ENCODE measurements around the gene APP.

APP gene

GRCh38 chr21:26125433-26126167 is 45.0 kb downstream of the APP start:
- no peak for DNase-seq

DNA sequence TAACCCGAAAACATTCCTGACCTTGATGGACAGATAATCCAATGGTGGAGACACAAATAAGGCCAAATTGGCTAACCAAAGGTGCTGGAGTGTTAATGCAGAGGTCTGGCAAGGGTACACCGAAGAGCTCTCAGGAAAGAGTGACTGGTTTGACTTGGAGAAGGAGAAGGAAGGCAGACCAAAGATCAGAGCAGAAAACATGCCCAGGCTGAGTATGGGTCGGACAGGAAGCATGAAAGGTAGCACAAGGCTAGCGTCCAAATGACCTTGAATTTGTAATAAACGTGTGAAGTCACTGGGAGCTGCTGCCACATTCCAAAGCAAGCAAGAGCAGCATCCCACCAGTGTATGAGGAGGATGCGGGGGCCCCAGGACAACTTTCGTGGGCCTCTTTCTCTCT is 45.7 kb downstream of the APP start:
- DNase-seq, result no peak

DNA sequence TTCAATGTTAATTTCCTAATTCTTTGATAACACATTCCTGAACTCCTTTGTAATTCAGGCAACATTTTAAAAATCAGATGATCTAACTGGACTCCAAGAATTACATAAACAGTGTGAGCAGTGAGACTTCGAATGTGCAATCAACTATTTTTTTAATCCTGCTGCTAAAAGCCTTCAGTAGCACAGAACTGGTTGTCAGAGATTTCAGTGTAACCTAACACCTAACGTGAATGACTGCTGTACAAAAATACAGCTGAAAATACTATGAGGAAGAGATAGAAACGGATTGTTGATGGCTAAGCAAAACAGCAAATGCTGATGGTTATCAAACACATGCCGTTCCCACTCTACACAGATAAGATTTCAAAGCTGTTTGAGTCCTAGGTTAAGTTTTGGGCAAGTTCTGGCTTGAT is 46.1 kb downstream of the APP start:
- no peak for DNase-seq

DNA sequence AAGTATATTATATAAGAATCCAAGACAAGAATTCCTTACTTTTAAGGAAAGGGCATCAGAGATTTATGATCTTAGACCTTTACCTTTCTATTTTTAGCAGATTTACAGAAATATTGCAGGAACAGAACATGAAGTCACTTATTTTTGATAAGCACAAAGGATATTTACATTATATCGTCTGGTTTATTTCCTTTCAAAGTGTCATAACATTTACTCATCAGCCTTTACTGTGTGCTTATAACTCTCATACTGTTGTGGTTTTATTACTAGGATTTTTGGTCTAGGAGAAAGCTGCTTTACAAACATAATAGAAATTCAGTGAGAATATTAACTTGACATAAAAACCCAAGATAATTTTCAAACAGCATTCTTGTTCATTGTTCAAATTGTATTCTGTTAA is 47.6 kb downstream of the APP start:
- DNase-seq, result no peak

- no peak for DNase-seq
Observed at GRCh38 chr21:26120828-26121227, 49.7 kb downstream of the APP start.

GRCh38 chr21:26119906-26120305 is 50.7 kb downstream of the APP start:
- DNase-seq, result no peak

DNA sequence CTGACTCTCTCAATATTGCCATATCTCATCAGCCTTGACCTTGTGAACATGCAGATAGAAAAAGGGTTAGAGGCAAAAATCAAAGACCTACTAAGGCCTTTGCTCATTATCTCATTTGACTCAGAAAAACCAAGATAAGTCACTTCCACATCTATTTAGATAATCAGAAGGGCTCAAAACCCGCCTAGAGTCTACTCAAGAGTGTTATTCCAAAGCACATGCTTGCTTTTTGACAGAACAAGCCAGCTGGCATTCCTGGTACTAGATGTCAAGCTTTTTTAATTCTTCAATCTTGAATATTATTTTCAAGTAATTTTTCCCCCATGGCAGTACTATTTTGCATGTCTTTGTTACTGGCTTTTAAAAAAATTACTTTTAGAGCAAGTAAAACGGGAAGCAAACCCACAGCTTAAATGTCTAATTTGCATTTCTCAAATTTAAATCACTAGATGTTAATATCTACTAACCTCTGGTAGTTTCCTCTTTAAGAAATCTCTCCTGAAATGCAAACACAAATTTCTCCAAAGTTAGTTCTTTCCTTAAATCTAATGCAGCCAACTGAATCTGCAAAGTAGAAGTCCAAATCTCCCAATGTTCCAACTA is 51.5 kb downstream of the APP start:
- DNase-seq, result no peak

GRCh38 chr21:26117972-26118367 is 52.6 kb downstream of the APP start:
- no peak for DNase-seq

DNA sequence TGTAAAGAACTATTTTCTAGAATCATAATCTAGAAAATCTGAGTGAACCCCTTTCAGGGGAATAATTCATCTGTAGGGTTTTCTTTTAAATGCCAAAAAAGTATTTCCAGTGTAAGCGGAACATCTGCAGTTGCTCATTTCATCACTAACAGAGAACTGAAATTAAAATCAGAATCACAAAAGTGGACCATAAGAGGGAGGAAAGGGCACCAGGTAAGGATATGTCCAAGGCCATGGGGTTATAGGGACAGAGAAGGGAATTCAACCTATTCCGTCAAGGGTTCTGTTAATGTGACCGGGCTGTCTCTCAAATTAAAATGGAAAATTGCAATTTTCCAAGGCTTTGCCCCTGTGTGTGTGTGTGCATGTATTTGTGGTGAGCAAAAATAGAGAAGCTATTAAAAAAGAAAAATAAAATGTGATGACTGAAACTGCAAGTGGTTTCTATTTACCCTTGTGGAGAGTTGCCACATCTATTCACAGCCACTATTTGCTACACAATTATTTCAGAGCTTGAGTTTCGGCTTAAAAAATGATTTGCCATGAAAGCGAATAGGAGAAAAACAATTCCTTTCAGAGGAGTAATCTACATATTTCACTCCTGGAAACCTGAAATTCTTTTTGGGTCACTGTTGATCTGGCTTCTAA is 53.1 kb downstream of the APP start:
- DNase-seq, result no peak

DNA sequence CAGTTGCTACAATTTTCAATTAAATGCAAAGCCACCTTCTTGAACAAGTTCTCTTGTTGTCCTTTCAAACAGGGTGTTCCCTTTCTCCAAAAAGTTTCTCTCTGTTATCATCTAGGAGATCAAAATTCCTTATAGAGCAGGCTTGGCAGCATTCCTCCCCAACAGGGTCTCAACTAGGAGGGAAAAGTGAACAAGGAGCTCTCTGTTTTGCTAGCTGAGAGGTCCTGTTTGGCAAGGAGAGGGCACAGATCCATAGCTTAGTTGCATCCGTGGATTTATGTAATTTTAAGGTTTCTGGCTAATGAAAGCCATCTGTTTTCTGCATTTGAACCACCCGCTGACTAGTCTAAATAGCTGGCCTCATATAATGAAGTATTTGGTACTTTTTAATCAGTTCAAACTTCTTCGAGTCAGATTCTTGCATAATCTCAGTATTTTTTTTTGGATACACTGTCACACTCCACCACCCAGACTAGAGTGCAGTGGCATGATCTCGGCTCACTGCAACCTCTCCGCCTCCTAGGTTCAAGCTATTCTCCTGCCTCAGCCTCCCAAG is 54.0 kb downstream of the APP start:
- no peak for DNase-seq

- DNase-seq, result no peak
Observed at GRCh38 chr21:26115899-26116298, 54.7 kb downstream of the APP start.

DNA sequence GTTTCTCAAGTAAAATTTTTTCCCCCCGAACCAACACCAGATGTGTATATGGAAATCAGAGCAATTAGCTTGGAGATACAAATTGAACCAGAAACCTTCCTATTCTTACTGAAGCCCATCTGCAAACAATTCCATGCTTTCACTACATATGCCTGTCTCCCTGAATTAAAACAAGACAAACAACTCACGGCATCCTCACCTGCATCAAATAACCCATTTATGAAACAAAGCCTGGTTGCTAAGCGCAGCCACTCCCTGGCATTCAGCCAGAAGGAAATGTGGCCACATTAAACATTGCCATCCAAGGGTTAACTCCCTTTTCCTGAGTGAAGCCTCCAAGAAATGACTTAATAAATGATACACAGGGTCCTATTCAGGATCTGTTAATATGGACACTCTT is 55.3 kb downstream of the APP start:
- DNase-seq, result no peak

DNA sequence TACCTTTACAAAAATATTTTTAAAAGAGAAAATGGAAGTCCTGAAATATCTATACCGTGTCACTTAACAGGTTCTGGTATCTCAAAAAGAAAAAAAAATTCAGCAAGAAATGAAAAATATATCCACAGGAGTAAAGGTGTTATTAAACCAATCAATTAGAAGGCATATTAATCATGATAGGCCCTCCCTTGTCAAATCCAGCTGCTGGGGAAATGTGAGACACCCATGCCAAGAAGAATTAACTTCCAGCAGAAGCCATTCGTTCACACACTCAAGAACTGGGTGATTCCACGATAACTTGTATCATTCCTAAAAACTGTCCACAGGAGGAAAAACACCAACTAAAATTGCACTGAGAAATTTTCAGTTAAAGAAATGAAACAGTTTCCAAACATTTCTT is 57.6 kb downstream of the APP start:
- DNase-seq, result no peak

GRCh38 chr21:26112127-26112742 is 58.3 kb downstream of the APP start:
- DNase-seq, result no peak

GRCh38 chr21:26110715-26111114 is 59.9 kb downstream of the APP start:
- no peak for DNase-seq

- DNase-seq, result no peak
Observed at GRCh38 chr21:26107429-26107828, 63.1 kb downstream of the APP start.

GRCh38 chr21:26106562-26106961 is 64.0 kb downstream of the APP start:
- DNase-seq, result no peak

- no peak for DNase-seq
Observed at GRCh38 chr21:26105819-26106218, 64.8 kb downstream of the APP start.

DNA sequence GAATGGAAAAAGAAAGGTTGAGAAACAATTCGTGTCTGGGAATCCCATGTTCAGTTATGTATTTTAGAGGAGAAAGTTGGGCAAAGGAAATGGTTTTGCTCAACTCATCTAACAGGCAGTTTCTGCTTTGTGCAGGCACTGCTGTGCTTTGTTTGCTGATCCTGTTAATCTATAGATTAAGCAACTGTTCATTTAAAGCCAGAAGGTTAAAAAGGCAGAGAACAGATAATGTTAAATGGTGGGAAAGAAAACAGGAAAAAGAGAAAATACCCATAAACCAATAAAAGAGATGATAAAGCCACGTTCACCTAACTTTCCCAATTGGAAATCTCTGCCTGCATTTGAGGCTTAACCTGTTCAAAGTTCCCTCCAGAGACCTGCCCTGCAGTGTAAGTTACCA is 70.0 kb downstream of the APP start:
- DNase-seq, result no peak

- DNase-seq, result no peak
Observed at GRCh38 chr21:26099610-26100219, 70.9 kb downstream of the APP start.

- no peak for DNase-seq
Observed at GRCh38 chr21:26098772-26099397, 71.7 kb downstream of the APP start.

DNA sequence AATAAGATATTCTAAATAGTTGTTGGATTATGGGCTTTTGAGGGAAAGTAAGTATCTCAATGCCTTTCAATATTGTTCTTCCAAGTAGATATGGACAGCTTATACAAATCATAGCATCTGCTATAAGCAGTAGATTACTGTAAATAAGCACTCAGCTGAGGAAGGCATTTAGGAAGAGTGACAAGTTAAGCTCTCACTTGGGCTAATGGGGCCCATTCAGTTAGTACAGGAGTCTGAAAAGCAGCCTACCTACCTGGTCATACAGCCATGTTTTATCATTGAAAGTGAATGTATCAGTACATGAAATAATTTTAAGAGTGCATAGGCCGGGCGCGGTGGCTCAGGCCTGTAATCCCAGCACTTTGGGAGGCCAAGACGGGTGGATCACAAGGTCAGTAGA is 73.1 kb downstream of the APP start:
- DNase-seq, result no peak

Measured in stimulated activated CD8-positive, alpha-beta memory T cell treated with anti-CD3 and anti-CD28 coated beads, Interleukin-4, amount 100 ng/mL, for 48 hours (primary cell).